GM13977 (cell line): ENCODE results near the gene IGSF21.

ENCODE experiments used
- DNase-seq: peaks from one replicate; pipeline ENCODE4 v3.0.0; 2012; ENCODE audit warnings: low spot score
- in situ Hi-C: fragments of 300-500 bp; cut with MboI; formaldehyde crosslinking; loops from one replicate; pipeline ENCODE4 v1.12.0; 2022; ENCODE audit warnings: low sequenced_read_pairs, low pct_unique_long_range_greater_than_20kb, mixed read lengths, inconsistent platforms; ENCODE audit not compliant: unreplicated experiment
- TF ChIP-seq, protein P1 (sequence below): IDR thresholded peaks from 2 replicates; pipeline ENCODE4 v1.5.1; 2012; ENCODE audit warnings: mild to moderate bottlenecking, control low read depth; ENCODE audit not compliant: insufficient read depth; ENCODE audit errors: extremely low read depth, missing control alignments

Gene IGSF21

DNA sequence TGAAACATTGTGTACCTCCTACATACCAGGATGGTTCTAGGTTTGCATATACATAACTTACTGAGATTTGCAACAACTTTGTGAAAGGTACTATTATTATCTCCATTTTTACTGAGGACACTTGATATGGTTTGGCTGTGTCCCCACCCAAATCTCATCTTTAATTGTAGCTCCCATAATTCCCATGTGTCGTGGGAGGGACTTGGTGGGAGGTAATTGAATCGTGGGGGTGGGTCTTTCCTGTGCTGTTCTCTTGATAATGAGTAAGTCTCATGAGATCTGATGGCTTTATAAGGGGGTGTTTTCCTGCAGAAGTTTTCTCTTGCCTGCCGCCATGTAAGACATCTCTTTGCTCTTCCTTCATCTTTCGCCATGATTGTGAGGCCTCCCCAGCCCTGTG, 40.1 kb downstream of the IGSF21 start:
- TF ChIP-seq, protein P1, sequence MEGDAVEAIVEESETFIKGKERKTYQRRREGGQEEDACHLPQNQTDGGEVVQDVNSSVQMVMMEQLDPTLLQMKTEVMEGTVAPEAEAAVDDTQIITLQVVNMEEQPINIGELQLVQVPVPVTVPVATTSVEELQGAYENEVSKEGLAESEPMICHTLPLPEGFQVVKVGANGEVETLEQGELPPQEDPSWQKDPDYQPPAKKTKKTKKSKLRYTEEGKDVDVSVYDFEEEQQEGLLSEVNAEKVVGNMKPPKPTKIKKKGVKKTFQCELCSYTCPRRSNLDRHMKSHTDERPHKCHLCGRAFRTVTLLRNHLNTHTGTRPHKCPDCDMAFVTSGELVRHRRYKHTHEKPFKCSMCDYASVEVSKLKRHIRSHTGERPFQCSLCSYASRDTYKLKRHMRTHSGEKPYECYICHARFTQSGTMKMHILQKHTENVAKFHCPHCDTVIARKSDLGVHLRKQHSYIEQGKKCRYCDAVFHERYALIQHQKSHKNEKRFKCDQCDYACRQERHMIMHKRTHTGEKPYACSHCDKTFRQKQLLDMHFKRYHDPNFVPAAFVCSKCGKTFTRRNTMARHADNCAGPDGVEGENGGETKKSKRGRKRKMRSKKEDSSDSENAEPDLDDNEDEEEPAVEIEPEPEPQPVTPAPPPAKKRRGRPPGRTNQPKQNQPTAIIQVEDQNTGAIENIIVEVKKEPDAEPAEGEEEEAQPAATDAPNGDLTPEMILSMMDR = no peak
- in situ Hi-C loops = no loop called here
- no peak for DNase-seq

DNA sequence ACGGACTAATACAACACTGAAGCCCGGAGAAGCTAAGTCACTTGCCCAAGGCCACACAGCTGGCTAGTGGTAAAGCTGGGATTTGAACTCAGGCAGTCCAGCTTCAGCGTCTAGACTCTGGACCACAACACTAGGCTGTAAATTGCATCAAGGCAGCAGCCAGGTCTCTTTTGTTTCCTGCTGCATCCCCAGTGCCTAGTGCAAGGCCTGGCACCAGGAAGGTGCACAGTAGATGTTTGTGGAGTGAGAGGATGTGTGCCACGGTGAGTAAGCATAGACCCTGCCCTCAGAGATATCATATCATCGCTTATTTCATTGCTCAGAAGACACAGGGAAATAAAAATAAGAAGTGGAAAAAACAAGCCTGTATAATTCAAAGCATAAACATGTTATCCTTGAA, 40.9 kb downstream of the IGSF21 start:
- TF ChIP-seq, protein P1 = no peak
- no peak for DNase-seq
- in situ Hi-C loops = no loop called here

DNA sequence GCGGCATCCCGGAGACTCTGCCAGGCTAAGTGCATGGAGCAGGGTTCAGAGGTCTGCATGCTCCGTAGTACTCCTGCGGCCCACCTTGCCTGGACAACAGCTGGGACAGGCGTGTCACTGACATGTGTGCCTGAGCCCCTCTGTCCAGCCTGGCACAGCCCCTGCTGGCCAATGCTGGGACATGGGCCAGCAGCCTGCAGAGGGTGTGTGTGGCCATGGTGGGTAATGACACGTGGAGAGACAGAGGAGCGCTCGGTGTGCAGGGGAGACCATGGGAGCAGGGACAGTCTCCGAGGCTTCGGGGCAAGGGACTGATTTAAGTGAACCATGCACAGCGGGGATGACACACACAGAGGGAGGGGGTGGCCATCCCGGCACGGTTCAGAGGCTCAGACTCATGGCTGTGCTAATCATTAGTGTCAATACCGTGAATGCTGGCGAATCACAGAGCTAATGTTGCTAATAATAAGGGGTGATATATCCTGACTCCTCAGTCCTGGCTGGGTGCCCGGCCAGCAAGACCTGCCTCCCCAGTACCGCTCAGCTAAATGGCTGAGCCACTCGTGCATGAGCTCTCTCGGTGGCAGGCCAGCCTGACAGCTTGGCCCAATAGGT, 41.5 kb downstream of the IGSF21 start:
- TF ChIP-seq, protein P1 = no peak
- DNase-seq = no peak
- in situ Hi-C loops = no loop called here

DNA sequence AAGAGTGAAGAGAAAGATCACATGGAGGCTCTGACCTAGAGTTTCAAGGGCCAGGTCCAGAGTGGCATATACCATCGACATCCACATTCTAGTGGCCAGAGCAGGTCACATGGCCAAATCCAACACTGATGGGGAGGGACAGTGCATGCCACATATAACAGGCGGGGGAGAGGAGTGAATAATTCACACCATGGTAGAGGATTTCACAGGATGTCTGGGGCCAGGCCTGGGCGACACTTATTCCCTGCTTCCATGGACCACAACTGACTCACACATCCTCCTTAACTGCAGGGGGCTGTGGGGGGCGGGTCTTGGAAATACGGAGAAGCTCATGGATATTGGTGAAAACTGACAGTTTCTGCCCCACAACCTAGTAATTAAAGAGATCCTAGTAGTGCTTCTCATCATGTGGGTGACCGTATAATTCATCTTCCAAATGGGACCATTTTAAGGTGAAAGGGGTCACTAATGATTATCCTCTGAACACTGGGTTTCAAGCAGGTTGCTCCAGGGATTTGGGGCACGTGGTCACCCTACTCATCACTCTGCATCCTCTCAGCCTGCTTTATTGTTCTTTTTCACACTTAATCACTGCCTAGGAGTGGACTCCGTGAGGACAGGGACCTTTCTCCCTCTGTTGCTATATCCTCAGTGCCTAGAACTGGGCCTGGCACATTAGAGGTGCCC, 44.0 kb downstream of the IGSF21 start:
- no peak for DNase-seq
- TF ChIP-seq, protein P1 = no peak
- in situ Hi-C loops = no loop called here

DNA sequence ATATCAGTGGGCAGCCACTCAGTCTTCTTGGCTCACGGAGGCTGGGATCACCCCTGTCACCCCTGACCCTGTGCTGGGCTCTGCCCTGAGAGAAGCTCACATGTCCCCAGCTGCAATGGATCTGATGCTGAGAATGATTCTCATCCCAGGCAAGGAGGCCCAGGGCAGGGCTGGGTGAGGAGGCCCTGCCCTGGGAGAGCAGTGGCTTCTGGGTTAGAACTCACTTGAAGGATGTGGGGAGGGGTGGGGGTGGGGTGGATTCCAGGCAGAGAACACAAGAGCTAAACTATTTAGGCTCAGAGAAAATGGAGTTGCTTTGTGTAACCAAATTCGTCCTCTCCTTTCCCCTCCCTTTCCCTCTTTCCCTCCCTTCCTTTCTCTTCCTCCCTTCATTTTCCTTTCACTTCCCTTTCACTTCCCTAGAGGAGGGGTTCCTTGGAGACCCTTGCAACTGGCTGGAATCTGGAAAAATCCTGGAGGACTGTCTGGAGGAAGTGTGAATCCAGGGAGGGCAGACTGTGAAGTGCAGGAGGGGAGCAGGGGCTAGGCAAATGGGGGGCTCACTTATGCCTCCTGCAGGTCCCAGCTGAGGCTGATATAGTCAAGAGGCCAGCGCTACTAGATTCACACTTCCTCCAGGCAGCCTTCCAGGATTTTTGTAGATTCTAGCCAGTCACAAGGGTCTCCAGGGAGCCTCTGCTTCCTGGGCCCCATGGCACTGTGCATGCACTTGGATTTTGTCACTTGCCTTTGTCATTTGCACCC, 47.0 kb downstream of the IGSF21 start:
- DNase-seq = no peak
- in situ Hi-C loops = no loop called here

DNA sequence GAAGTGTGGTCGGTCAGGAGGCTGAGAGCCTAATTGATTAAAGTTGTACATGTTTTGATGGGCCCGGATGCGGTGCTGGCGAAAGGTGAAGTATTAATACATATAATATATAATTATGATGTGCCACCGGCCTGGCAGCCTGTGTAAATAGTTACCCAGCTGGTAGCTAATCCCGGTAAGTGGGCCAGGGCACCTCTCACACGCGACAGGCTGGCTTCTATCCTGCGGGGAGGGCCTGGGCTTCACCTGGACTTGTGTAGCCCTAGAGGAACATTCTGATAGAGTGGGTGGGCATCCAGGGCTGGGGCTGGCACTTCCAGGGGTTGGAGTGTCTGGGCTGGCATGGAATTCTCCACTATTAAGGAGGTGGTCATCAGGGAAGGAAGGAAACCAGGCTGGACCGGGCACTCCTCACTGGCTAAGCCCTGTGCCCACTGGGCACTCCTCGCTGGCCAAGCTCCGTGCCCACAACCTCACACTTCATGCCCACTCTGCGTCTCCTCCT, 48.3 kb downstream of the IGSF21 start:
- no peak for DNase-seq
- TF ChIP-seq, protein P1 = no peak
- in situ Hi-C loops = no loop called here

More for the DNA sequence above, 47.0 kb downstream of the IGSF21 start:
- TF ChIP-seq, protein P1 = no peak
